NCI-H2196 treated with DMSO at 0.1 percent for 48 hours (cell line): ENCODE results near the gene ZBTB46.
"Not testable (repeated sequence)": the region's sequence is repeated elsewhere in the genome, so short reads cannot be mapped to it uniquely, and the experiment has no call there.

ENCODE experiments used
- DNase-seq: peaks from one replicate; lab custom pipeline; 2025; ENCODE audit not compliant: unreplicated experiment; lab: John Stamatoyannopoulos, UW

The ZBTB46 gene

GRCh38 chr20:63819224-63819921 is 11.7 kb downstream of the ZBTB46 start:
- no peak for DNase-seq

- no peak for DNase-seq
Observed at GRCh38 chr20:63815615-63816253, 15.3 kb downstream of the ZBTB46 start.

- no peak for DNase-seq
Observed at GRCh38 chr20:63814891-63815614, 16.0 kb downstream of the ZBTB46 start.

GRCh38 chr20:63811491-63811875 is 19.6 kb downstream of the ZBTB46 start:
- no peak for DNase-seq

GRCh38 chr20:63810730-63811490 is 20.2 kb downstream of the ZBTB46 start:
- no peak for DNase-seq

- DNase-seq = no peak
Observed at GRCh38 chr20:63809856-63810255, 21.2 kb downstream of the ZBTB46 start.

- DNase-seq = no peak
Observed at GRCh38 chr20:63808964-63809674, 21.9 kb downstream of the ZBTB46 start.

GRCh38 chr20:63808145-63808724 is 22.8 kb downstream of the ZBTB46 start:
- DNase-seq = no peak

- no peak for DNase-seq
Observed at GRCh38 chr20:63807654-63808053, 23.4 kb downstream of the ZBTB46 start.

GRCh38 chr20:63804308-63804636 is 26.8 kb downstream of the ZBTB46 start:
- DNase-seq = no peak

GRCh38 chr20:63802469-63803240 is 28.4 kb downstream of the ZBTB46 start:
- no peak for DNase-seq

- DNase-seq = not testable (repeated sequence)
Observed at GRCh38 chr20:63801174-63801573, 29.9 kb downstream of the ZBTB46 start.

- DNase-seq = not testable (repeated sequence)
Observed at GRCh38 chr20:63800411-63800810, 30.7 kb downstream of the ZBTB46 start.

GRCh38 chr20:63799127-63799526 is 31.9 kb downstream of the ZBTB46 start:
- DNase-seq = not testable (repeated sequence)

- not testable (repeated sequence) for DNase-seq
Observed at GRCh38 chr20:63797175-63797574, 33.9 kb downstream of the ZBTB46 start.

- no peak for DNase-seq
Observed at GRCh38 chr20:63795178-63795830, 35.8 kb downstream of the ZBTB46 start.

GRCh38 chr20:63794614-63795013 is 36.5 kb downstream of the ZBTB46 start:
- no peak for DNase-seq

GRCh38 chr20:63792866-63793265 is 38.2 kb downstream of the ZBTB46 start:
- DNase-seq = no peak

- DNase-seq = no peak
Observed at GRCh38 chr20:63791497-63792156, 39.4 kb downstream of the ZBTB46 start.
